ENCODE results near the gene TYW1.
"Not testable (repeated sequence)": the region's sequence is repeated elsewhere in the genome, so short reads cannot be mapped to it uniquely, and the experiment has no call there.

- not testable (repeated sequence) for TF ChIP-seq CTCF, EZH2 (IDR thresholded peaks at IDR 0.05)
Observed at GRCh38 chr7:67198865-67199526, 202.4 kb downstream of the TYW1 start.

All from neural progenitor cell (in vitro differentiated cells).